Nasal cavity respiratory epithelium epithelial cell of viscerocranial mucosa (primary cell): ENCODE measurements around the gene HERC3. TPM values are rescaled to one million over a fixed set of nuclear protein-coding genes. Genes with fewer than 3 reads are reported as not detected.

Experiments used
- total RNA-seq: library from RNA; depleted of rRNA; stranded (reverse); fragments of >200 nt; gene quantifications from 2 replicates; pipeline ENCODE4 v1.2.3, GENCODE V29; 2014

Gene HERC3
- total RNA-seq = 31.1 and 33.4 TPM in 2 replicates

GRCh38 chr4:88591787-88592599, at the start of gene HERC3:
Gene HERC3, plus strand, starts transcription at chr4:88592480. Its CDS starts 13,344 bp downstream, at chr4:88605824.

DNA sequence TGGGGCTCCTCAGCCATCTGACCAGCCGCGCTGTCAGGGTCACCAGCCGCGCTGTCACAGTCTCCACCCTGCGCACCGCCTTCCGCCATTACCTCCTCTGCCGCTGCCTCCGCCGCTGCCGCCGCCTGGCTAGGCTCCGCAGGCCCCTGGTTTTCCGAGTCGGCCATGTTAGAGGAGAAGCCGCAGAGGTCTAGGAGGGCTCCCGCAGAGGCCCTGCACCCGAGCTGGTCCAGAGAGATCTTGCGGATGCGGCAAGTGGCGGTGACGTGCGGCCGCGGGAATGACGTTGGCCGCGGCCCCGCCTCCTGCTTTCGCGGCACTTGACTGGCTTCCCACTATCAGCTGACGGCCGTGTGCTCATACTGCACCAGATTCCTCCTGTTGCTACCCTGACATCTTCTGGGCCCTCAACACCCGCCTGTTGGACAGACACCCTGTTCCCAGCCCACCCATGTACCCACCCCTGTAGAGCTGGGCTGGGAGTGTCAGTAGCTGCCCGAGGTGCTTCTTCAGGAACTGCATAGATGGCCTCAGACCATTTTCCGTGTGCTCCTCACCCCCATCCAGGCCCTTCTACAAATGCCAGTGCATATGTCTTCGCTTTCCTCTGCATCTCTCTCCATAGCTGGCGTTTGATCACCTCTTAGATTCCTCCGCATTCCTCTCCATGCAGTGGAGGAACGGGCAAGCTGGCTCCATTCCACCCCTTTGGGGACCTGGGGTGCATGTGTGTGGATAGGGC, 105.5 kb downstream of the HERC3 start, which contains the start of gene NAP1L5:
NAP1L5 (minus strand) TSS at position 242 of the 742 bp plus-strand sequence; CDS start at position 167, 75 bp downstream.

Other genes starting within 250 kb of the HERC3 start
- 4.4 and 7.8 TPM in 2 replicates for gene HERC6, start 213.6 kb upstream of the HERC3 start, total RNA-seq
- gene HERC5, start 135.4 kb upstream of the HERC3 start, total RNA-seq = 1.1 and 2.4 TPM in 2 replicates
- gene PYURF, start 68.7 kb upstream of the HERC3 start, total RNA-seq = 74.0 and 106 TPM in 2 replicates
- 0.34 and 1.7 TPM in 2 replicates for gene NAP1L5, start 105.3 kb downstream of the HERC3 start, total RNA-seq